GM23338 (cell line): Measurements from ENCODE around the gene MYOM3. TPM values are rescaled to one million over a fixed set of nuclear protein-coding genes. Genes with fewer than 3 reads are reported as not detected.
A peak's percentile ranks its signal among the peaks of the same experiment; 100 is the strongest.

Source experiments
- ATAC-seq: fragments of 200-7000 bp; cut with Tn5 transposase; 3 replicates; pipeline ENCODE4 v1.9.1; 2020
- DNase-seq: peaks from one replicate; pipeline ENCODE4 v3.0.0-alpha.2; 2015; ENCODE audit warnings: low spot score
- H2AFZ ChIP-seq: fragments of 200-600 bp; sonication (generic); 2 replicates; pipeline ENCODE4 v1.8.0; 2016; ENCODE audit warnings: antibody characterized with exemption, mild to moderate bottlenecking, moderate library complexity
- H3F3A ChIP-seq: fragments of 200-600 bp; sonication (generic); replicated peaks from 2 replicates; pipeline ENCODE4 v1.8.0; 2017; ENCODE audit warnings: antibody characterized with exemption, mixed run types, low read depth
- H3K27ac ChIP-seq: fragments of 200-600 bp; sonication (generic); 2 replicates; pipeline ENCODE4 v1.6.1; 2016; ENCODE audit warnings: low read depth
- H3K27me3 ChIP-seq: fragments of 200-600 bp; sonication (generic); 2 replicates; pipeline ENCODE4 v1.8.0; 2016; ENCODE audit warnings: mild to moderate bottlenecking, mixed run types, moderate library complexity; ENCODE audit not compliant: insufficient read depth
- H3K36me3 ChIP-seq: fragments of 200-600 bp; sonication (generic); 2 replicates; pipeline ENCODE4 v1.8.0; 2016; ENCODE audit warnings: mild to moderate bottlenecking; ENCODE audit not compliant: insufficient read depth
- H3K4me1 ChIP-seq: fragments of 200-600 bp; sonication (generic); 2 replicates; pipeline ENCODE4 v1.8.0; 2016; ENCODE audit warnings: mild to moderate bottlenecking, moderate library complexity; ENCODE audit not compliant: insufficient read depth
- H3K4me2 ChIP-seq: fragments of 200-600 bp; sonication (generic); 2 replicates; pipeline ENCODE4 v1.7.1; 2017; ENCODE audit warnings: mixed run types
- H3K4me3 ChIP-seq: fragments of 200-600 bp; sonication (generic); 2 replicates; pipeline ENCODE4 v1.6.1; 2016; ENCODE audit warnings: mixed run types
- H3K79me2 ChIP-seq: fragments of 200-600 bp; sonication (generic); replicated peaks from 2 replicates; pipeline ENCODE4 v1.8.0; 2017; ENCODE audit warnings: mild to moderate bottlenecking; ENCODE audit not compliant: insufficient read depth
- H3K9me2 ChIP-seq: fragments of 200-600 bp; sonication (generic); 2 replicates; pipeline ENCODE4 v1.8.0; 2017; ENCODE audit not compliant: insufficient read depth
- H4K20me1 ChIP-seq: fragments of 200-600 bp; sonication (generic); replicated peaks from 2 replicates; pipeline ENCODE4 v1.8.0; 2017; ENCODE audit warnings: mild to moderate bottlenecking; ENCODE audit not compliant: insufficient read depth
- H3K27ac Mint-ChIP-seq: 2 replicates; pipeline ENCODE4 v1.8.0; 2020; ENCODE audit warnings: inconsistent platforms, mild to moderate bottlenecking, moderate library complexity, mixed read lengths
- H3K27me3 Mint-ChIP-seq: 3 replicates; pipeline ENCODE4 v1.8.0; 2022; ENCODE audit warnings: low read depth, mild to moderate bottlenecking, moderate library complexity, mixed read lengths, inconsistent platforms; ENCODE audit not compliant: insufficient read depth, poor library complexity
- H3K36me3 Mint-ChIP-seq: 3 replicates; pipeline ENCODE4 v1.8.0; 2021; ENCODE audit warnings: low read depth, mild to moderate bottlenecking, inconsistent platforms, moderate library complexity, mixed read lengths
- H3K4me1 Mint-ChIP-seq: 3 replicates; pipeline ENCODE4 v1.8.0; 2020; ENCODE audit warnings: mild to moderate bottlenecking, inconsistent platforms, mixed read lengths
- H3K4me3 Mint-ChIP-seq: 3 replicates; pipeline ENCODE4 v1.8.0; 2021; ENCODE audit warnings: moderate library complexity, mild to moderate bottlenecking, inconsistent platforms, mixed read lengths
- H3K9me3 Mint-ChIP-seq: 3 replicates; pipeline ENCODE4 v1.8.0; 2020; ENCODE audit warnings: moderate library complexity, mild to moderate bottlenecking, inconsistent platforms, mixed read lengths
- NANOG ChIP-seq: IDR thresholded peaks from 2 replicates; pipeline ENCODE4 v1.6.1; 2016; ENCODE audit warnings: antibody characterized with exemption, borderline replicate concordance
- ZNF331 ChIP-seq: fragments of 250-450 bp; sonication (Bioruptor Pico); IDR thresholded peaks from 2 replicates; pipeline ENCODE4 v1.5.0; 2020; ENCODE audit warnings: low read depth, mild to moderate bottlenecking, moderate library complexity
- polyA plus RNA-seq: library from polyadenylated mRNA; unstranded; fragments of >200 nt; fragmentation: Nextera tagmentation; extraction: Ambion mirVana; gene quantifications from 2 replicates; pipeline ENCODE4 v1.2.1, GENCODE V29; 2016
- total RNA-seq: library from RNA; depleted of rRNA; stranded (reverse); fragments of >200 nt; shearing (Covaris generic); gene quantifications from 2 replicates; pipeline ENCODE4 v1.2.3, GENCODE V29; 2014
- TF ChIP-seq, protein P1 (sequence below): IDR thresholded peaks from one replicate; pipeline ENCODE4 v1.6.1; 2018; ENCODE audit warnings: antibody characterized with exemption; ENCODE audit not compliant: unreplicated experiment

MYOM3 gene
- total and polyA plus RNA-seq, 2 experiments from 2014 or later, result not detected

DNA sequence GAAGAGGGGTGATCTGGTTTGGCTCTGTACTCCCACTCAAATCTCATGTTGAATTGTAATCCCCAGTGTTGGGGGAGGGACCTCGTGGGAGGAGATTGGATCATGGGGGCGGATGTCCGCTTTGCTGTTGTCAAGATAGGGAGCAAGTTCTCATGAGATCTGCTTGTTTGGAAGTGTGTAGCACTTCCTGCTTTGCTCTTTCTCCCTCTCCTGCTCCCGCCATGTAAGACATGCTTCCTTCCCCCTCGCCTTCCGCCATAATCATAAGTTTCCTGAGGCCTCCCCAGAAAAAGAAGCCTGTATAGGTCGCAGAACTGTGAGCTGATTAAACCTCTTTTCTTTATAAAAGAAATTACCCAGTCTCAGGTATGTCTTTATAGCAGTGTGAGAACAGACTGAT, 27.9 kb downstream of the MYOM3 start:
- Histone ChIP-seq H3K27ac (no peak overlapping the region), H3K4me3 (no peak overlapping the region), H3K79me2 (no peaks in the 10 kb centered on the region), H4K20me1 (no peaks in the 10 kb centered on the region), H3K27me3 (no peaks in the 10 kb centered on the region), H3F3A (no peaks in the 10 kb centered on the region), H3K4me2 (no peak overlapping the region), H2AFZ (no peak overlapping the region), H3K36me3 (no peaks in the 10 kb centered on the region), H3K4me1 (no peaks in the 10 kb centered on the region), H3K9me2 (no peaks in the 10 kb centered on the region)
- H3K36me3 Mint-ChIP-seq, result no peaks in the 10 kb centered on the region
- ATAC-seq, result no peak
- H3K4me1 Mint-ChIP-seq, result no peaks in the 10 kb centered on the region; the same call in 2 of the 3 replicates
- no peak for DNase-seq
- peak overlapping the region; percentile 74; the same call in 1 of the 2 replicates for H3K27ac Mint-ChIP-seq
- no peak for TF ChIP-seq NANOG
- TF ChIP-seq, protein P1, sequence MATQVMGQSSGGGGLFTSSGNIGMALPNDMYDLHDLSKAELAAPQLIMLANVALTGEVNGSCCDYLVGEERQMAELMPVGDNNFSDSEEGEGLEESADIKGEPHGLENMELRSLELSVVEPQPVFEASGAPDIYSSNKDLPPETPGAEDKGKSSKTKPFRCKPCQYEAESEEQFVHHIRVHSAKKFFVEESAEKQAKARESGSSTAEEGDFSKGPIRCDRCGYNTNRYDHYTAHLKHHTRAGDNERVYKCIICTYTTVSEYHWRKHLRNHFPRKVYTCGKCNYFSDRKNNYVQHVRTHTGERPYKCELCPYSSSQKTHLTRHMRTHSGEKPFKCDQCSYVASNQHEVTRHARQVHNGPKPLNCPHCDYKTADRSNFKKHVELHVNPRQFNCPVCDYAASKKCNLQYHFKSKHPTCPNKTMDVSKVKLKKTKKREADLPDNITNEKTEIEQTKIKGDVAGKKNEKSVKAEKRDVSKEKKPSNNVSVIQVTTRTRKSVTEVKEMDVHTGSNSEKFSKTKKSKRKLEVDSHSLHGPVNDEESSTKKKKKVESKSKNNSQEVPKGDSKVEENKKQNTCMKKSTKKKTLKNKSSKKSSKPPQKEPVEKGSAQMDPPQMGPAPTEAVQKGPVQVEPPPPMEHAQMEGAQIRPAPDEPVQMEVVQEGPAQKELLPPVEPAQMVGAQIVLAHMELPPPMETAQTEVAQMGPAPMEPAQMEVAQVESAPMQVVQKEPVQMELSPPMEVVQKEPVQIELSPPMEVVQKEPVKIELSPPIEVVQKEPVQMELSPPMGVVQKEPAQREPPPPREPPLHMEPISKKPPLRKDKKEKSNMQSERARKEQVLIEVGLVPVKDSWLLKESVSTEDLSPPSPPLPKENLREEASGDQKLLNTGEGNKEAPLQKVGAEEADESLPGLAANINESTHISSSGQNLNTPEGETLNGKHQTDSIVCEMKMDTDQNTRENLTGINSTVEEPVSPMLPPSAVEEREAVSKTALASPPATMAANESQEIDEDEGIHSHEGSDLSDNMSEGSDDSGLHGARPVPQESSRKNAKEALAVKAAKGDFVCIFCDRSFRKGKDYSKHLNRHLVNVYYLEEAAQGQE, result no peak
- peaks cover 7% of the 10 kb centered on the region for H3K27me3 Mint-ChIP-seq
- no peaks in the 10 kb centered on the region for H3K9me3 Mint-ChIP-seq
- no peak overlapping the region for H3K4me3 Mint-ChIP-seq

DNA sequence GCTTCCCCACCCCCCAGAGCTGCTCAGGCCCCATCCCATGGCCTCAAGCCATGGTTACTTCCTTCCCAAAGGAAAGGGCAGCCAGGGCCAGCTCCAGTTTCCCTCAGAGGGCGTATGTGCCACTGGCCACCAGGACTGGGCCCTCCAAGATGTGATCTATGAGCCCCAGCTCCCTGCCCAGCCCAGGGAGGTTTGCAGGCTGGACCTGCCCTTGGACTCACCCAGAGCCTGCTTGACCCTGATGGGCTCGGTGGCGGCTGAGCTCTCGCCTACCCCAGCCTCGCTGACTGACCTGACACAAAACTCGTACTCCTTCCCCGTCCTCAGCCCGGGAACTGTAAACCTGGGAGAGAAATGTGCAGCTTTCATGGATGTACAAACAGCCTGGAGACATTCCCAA, 29.6 kb downstream of the MYOM3 start:
- H3K27ac Mint-ChIP-seq, result no peak overlapping the region
- H3K4me3 ChIP-seq, result no peak overlapping the region
- H3K79me2 ChIP-seq, result no peaks in the 10 kb centered on the region
- H3K4me1 Mint-ChIP-seq, result peaks cover 10% of the 10 kb centered on the region
- no peak for TF ChIP-seq ZNF331 (CRISPR knock-in tag)
- TF ChIP-seq, protein P1, result no peak
- no peak overlapping the region for H3K4me2 ChIP-seq
- H3K36me3 Mint-ChIP-seq, result no peaks in the 10 kb centered on the region
- no peaks in the 10 kb centered on the region for H4K20me1 ChIP-seq
- no peaks in the 10 kb centered on the region for H3F3A ChIP-seq
- ATAC-seq, result no peak
- H3K9me2 ChIP-seq, result no peaks in the 10 kb centered on the region
- H3K36me3 ChIP-seq, result no peaks in the 10 kb centered on the region
- no peak for DNase-seq
- peaks cover 10% of the 10 kb centered on the region; the same call in 1 of the 2 replicates for H3K4me1 ChIP-seq
- no peaks in the 10 kb centered on the region for H3K27me3 ChIP-seq
- H3K27ac ChIP-seq, result no peak overlapping the region
- no peak overlapping the region for H2AFZ ChIP-seq
- H3K9me3 Mint-ChIP-seq, result no peaks in the 10 kb centered on the region
- peaks cover 8% of the 10 kb centered on the region for H3K27me3 Mint-ChIP-seq
- no peak overlapping the region for H3K4me3 Mint-ChIP-seq
